ENCODE measurements around the gene FNDC7.
"Not testable (repeated sequence)": the region's sequence is repeated elsewhere in the genome, so short reads cannot be mapped to it uniquely, and the experiment has no call there.

The FNDC7 gene

GRCh38 chr1:108701176-108701849, 11.4 kb upstream of the FNDC7 start:
- no peak for DNase-seq

- not testable (repeated sequence) for DNase-seq
Measured at GRCh38 chr1:108702109-108702508, 10.6 kb upstream of the FNDC7 start.

- no peak for DNase-seq
Measured at GRCh38 chr1:108703939-108704338, 8.8 kb upstream of the FNDC7 start.

- no peak for DNase-seq
Measured at GRCh38 chr1:108704496-108704895, 8.2 kb upstream of the FNDC7 start.

- DNase-seq, result no peak
Measured at GRCh38 chr1:108706643-108707042, 6.1 kb upstream of the FNDC7 start.

GRCh38 chr1:108708691-108709660, 3.7 kb upstream of the FNDC7 start:
- peak; percentile 54 for DNase-seq

GRCh38 chr1:108715932-108716331, 3.2 kb downstream of the FNDC7 start:
- no peak for DNase-seq

GRCh38 chr1:108716437-108717230, 3.9 kb downstream of the FNDC7 start:
- no peak for DNase-seq

- no peak for DNase-seq
Measured at GRCh38 chr1:108717774-108718316, 5.1 kb downstream of the FNDC7 start.

- DNase-seq, result no peak
Measured at GRCh38 chr1:108718927-108719655, 6.4 kb downstream of the FNDC7 start.

- DNase-seq, result no peak
Measured at GRCh38 chr1:108719656-108720435, 7.1 kb downstream of the FNDC7 start.

GRCh38 chr1:108722292-108722691, 9.6 kb downstream of the FNDC7 start:
- DNase-seq, result no peak

- no peak for DNase-seq
Measured at GRCh38 chr1:108725906-108726305, 13.2 kb downstream of the FNDC7 start.

- DNase-seq, result no peak
Measured at GRCh38 chr1:108728327-108728923, 15.7 kb downstream of the FNDC7 start.

- DNase-seq, result no peak
Measured at GRCh38 chr1:108729481-108729880, 16.8 kb downstream of the FNDC7 start.

GRCh38 chr1:108732398-108732797, 19.7 kb downstream of the FNDC7 start:
- DNase-seq, result no peak

- no peak for DNase-seq
Measured at GRCh38 chr1:108734171-108734865, 21.6 kb downstream of the FNDC7 start.

GRCh38 chr1:108742253-108742652, 29.5 kb downstream of the FNDC7 start:
- DNase-seq, result no peak

GRCh38 chr1:108745980-108746381, 33.3 kb downstream of the FNDC7 start:
- DNase-seq, result no peak
